CD4-positive, alpha-beta T cell treated with Interleukin-21 for 1 hour (primary cell): Measurements from ENCODE around the gene DRC7.
A peak's percentile ranks its signal among the peaks of the same experiment; 100 is the strongest.
"Not testable (repeated sequence)": the region's sequence is repeated elsewhere in the genome, so short reads cannot be mapped to it uniquely, and the experiment has no call there.

Source experiments
- DNase-seq: peaks from one replicate; pipeline ENCODE4 v3.0.0-alpha.2; 2020

The DRC7 gene

DNA sequence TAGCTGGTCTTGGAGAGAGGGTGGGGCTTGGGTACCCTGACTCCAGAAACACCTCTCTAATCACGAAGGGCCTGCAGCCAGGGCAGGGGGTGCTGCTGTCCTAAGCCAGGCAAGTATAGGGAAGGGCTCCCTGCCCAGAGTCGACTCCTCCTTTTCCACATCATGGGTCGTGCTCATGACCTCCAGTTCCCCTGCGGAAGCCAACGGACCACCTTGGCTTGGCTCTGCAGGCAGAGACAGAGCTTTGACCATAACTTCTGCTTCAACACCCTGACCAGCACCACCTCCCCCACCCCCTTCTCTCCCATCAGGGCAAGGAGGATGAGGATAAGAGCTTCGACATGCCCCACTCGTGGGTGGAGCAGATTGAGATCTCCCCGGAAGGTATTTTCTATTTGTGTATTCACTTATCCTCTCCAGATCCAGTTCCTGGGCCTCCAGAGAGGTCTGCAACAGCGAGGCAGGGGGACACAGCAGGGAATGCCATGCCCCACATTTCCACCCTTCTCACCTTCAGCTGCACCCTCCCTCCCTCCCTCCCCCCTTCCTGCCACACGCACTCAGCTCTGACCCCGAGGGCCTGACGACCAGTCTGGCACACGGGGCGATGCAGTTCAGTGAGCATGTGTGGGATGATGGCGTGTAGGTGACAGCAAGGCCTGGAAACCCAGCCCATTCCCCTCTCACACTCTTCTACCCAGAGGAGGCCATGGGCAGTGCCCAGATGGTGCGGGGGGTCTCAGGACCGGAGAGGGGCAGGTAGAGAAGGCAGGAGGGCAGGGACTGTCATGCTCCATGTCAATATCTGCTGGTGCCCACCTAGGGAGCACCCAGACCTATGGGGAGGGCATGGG, 27.0 kb downstream of the DRC7 start:
- DNase-seq: no peak

DNA sequence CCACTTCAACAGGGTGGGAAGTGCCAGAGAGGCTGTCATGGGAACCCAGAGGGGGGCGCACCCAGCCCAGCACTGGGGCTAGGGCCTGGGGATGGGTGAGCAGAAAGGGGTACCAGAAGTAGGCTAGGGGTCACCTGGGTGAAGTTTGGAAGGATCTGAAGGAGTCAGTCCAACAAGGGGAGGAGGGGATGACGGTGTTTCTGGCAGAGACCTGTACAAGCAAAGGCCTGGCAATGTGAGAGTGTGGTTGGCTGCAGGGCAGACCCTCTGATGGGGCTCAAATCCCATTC, 27.5 kb downstream of the DRC7 start:
- DNase-seq: no peak

DNA sequence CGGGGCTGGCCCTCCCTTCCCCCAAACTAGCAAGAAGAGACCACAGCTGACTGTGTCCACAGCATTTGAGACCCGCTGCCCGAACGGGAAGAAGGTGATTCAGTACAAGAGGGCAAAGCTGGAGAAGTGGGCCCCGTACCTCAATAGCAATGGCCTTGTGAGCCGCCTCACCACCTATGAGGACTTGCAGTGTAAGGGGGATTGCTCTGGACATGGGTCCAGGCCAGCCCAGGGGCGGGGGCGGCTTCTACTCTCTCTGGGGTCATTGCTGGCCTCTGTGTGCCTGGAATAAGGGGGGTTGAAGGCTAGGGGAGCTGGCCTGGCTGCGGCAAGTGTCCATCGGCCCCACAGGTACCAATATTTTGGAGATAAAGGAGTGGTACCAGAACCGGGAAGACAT, 28.0 kb downstream of the DRC7 start:
- no peak for DNase-seq

DNA sequence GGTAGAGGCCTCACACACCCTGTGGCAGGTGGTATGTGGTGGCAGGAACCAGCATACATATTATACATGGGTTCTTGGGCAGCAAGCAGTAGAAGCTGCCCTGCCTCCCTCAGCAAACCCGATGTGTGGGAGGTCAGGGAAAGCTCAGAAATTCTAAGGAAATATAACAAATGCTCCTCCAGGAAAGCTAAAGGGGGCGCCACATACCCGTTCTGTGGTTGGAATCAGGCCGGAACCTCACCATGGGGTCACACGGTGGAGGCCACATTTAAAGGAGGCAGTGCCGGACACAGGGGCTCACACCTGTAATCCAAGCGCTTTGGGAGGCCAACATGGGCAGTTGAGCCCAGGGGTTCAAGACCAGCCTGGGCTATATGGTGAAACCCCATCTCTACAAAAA, 28.6 kb downstream of the DRC7 start:
- DNase-seq: no peak

DNA sequence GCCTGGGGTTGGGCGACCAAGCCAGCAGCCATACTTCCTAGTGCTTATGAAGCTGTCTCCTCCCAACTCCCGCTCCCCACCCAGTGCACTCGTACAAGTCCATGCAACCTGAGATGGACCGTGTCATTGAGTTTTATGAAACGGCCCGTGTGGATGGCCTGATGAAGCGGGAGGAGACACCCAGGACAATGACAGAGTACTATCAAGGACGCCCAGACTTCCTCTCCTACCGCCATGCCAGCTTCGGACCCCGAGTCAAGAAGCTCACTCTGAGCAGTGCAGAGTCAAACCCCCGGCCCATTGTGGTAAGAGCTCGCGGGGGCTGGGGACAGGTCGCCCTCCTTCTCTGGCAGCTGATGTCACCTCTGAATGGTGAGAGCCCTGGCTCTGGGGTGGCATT, 29.9 kb downstream of the DRC7 start:
- no peak for DNase-seq

DNA sequence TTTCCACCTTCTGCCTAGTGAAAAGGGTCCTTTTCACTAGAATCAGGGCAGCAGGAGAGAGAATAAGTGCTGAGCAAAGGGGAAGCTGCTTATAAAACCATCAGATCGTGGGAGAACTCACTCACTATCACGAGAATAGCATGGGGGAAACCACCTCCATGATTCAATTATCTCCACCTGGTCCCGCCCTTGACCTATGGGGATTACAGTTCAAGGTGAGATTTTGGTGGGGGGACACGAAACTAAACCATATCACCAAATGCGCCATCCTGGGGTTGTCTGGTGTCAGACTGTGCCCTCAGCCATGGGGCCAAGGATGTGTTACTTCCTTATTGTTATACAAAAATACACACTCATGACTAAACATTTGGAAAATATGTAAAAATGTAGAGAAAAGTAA, 30.5 kb downstream of the DRC7 start:
- DNase-seq: no peak

DNA sequence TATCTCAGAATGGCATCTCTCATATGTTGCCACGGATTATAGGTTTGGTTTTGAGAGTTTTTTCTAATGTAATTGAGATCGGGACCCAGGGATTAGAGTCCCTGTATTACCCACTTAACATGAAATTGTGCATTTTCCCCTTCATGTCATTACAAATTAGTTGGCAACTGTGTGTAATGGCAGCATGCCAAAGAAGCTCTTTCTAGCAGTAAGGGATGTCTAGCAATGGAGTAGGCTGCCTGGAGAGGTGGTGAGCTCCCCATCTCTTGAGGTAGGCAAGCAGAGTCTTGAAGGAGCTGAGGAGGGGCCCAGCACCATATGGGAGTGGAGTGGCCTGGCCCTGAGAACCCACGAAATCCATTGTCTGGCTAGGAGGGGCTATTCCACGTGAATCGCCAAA, 30.9 kb downstream of the DRC7 start:
- DNase-seq: no peak

DNA sequence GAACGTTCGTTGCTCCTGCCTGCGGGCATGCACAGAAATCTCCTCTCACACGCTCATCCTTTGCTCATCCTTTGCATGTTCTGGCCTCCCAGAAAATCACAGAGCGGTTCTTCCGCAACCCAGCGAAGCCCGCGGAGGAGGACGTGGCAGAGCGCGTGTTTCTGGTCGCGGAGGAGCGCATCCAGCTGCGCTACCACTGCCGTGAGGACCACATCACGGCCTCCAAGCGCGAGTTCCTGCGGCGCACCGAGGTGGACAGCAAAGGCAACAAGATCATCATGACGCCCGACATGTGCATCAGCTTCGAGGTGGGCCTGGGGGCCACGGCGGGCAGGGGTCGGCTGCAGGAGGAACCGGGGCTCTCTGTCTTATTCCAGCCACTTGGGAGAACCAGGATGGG, 31.4 kb downstream of the DRC7 start:
- no peak for DNase-seq

DNA sequence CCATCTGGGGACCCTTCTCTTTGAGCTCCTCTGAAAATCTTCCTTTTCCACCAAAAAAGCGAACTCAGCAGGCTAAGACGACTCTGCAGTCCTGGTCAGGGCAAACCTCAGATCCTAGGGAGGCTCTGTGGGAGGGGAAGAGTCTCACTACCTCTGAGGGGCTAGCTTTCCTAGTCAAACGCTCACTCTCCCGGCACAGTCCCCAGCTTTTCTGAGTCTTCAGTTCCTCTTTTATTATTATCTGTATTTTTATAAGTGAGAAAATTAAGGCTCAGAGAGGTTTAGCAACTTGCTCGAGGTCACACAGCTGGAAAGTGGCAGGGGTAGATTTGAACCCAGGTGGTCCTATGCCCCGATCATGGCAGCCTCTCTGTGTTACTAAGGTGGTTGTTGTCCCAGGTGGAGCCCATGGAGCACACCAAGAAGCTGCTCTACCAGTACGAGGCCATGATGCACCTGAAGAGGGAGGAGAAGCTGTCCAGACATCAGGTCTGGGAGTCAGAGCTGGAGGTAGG, 31.9 kb downstream of the DRC7 start:
- DNase-seq: no peak

DNA sequence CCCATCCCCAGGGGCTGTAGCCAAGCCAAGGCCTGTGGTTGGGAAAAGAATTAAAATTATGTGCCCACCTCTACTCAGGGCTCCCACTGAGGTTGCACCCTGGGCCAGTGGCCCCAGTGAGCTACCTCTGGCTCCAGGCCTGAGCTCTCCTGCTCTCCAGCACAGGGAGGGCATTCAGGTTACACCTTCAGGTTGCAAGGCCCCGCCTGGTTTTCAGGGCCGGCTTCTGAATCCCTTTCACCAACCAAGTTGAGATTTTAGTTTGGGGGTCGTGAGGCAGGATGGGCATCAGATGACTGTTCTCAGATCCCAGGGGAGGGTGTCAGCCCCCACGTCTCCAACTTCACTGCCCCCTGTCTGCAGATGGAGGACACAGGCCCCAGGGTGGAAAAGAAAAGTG, 33.0 kb downstream of the DRC7 start:
- DNase-seq: no peak

DNA sequence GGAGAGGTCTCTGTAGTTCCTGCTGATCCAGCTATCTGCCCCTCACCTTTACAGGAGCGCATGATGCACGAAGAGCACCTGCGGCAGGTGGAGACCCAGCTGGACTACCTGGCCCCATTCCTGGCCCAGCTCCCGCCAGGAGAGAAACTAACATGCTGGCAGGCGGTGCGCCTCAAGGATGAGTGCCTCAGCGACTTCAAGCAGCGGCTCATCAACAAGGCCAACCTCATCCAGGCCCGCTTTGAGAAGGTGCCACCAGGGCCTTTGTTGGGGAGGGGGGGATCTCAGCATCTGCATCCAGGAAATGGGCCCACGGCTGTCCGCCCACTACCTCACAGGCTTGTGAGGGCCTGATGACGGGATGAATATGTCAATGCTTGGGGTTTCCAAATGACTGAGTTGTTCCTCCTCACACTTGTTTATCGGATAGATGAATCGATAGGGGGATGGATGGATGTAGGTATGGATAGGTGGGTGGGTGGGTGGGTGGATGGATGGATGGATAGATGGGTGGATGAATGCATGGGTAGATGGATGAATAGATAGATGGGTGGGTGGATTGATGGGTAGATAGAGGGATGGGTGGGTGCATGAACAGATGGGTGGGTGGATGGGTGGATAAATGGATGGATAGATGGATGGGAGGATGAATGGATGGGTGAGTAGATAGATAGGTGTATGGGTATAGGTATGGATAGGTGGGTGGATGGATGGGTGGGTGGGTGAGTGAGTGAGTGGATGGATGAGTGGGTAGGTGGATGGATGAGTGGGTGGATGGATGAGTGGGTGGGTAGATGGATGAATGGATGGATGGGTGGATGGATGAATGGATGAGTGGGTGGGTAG, 34.0 kb downstream of the DRC7 start:
- no peak for DNase-seq

DNA sequence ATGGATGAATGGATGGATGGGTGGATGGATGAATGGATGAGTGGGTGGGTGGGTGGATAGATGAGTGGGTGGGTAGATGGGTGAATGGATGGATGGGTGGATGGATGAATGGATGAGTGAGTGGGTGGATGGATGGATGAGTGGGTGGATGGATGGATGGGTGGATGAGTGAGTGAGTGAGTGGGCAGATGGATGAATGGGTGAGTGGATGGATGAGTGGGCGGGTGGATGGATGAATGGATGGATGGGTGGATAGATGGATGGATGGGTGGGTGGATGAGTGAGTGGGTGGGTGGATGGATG, 34.5 kb downstream of the DRC7 start:
- no peak for DNase-seq

DNA sequence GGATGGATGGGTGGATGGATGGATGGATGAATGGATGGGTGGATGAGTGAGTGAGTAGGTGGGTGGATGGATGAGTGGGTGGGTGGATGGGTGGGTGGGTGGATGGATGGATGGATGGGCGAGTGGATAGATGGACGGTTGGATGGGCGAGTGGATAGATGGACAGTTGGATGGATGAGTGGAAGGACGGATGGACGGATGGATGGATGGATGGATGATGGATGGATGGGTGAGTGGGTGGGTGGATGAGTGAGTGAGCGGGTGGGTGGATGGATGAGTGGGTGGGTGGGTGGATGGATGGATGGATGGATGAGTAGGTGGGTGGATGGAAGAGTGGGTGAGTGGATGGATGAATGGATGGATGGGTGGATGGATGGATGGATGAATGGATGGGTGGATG, 35.2 kb downstream of the DRC7 start:
- DNase-seq: not testable (repeated sequence)

DNA sequence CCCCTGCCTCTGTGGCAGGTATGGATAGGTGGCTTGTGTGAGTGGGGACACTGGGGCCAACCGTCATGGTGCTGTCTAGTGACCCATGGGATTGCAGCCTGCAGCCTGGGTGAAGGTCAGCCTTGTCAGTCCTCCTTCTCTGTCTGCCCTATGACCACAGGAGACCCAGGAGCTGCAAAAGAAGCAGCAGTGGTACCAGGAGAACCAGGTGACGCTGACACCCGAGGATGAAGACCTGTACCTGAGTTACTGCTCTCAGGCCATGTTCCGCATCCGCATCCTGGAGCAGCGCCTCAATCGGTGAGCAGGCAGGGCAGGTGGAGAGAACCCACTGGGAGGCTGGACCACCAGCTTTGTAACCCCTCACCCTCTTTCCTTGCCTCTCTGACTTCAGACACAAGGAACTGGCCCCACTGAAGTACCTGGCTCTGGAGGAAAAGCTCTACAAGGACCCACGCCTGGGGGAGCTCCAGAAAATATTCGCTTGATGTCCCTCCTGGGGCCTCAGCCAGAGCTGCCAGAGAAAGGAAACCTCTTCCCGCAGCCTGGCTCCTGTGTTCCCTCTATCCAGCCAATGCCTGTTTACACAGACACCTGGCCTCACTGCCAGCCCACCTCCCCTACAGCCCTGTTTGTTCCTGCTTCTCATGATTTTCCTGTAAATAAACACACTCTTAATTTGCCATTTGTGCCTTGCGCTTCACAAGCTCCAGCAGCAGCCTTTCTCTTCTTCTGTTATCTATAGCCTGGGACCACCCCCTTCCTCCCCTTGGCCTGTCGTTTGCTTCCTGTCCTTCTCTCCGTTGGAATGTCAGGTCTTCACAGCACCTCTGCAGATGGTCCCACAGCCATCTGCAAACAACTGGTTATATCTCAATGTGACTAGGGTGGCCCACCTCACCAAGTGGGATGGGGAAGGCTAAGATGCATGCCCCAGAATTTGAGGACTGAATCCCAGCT, 36.4 kb downstream of the DRC7 start:
- no peak for DNase-seq

DNA sequence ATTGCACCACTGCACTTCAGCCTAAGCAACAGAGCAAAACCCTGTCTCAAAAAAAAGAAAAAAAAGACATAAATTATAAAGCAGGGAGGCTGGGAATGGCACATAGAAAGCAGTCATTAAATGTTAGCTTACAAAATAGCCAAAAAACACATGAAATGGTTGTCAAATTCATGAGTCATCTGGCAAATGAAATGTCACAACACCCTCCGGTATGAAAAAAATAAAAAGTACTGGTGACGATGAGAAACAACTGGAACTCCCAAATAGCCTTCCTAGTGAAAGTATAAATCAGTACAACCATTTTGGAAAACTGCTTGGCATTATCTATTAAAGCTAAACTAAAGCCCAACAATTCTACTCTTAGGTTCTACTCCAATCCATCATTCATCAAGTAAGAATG, 37.4 kb downstream of the DRC7 start:
- no peak for DNase-seq

DNA sequence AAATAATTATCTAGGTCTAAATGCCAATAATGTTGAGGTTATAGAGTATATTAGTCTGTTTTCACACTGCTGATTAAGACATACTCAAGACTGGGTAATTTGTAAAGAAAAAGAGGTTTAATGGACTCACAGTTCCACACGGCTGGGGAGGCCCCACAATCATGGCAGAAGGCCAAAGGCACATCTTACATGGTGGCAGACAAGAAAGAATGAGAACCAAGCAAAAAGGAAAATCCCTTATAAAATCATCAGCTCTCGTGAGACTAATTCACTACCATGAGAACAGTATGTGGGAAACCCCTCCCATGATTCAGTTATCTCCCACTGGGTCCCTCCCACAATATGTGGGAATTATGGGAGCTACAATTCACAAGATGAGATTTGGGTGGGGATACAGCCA, 38.1 kb downstream of the DRC7 start:
- no peak for DNase-seq

DNA sequence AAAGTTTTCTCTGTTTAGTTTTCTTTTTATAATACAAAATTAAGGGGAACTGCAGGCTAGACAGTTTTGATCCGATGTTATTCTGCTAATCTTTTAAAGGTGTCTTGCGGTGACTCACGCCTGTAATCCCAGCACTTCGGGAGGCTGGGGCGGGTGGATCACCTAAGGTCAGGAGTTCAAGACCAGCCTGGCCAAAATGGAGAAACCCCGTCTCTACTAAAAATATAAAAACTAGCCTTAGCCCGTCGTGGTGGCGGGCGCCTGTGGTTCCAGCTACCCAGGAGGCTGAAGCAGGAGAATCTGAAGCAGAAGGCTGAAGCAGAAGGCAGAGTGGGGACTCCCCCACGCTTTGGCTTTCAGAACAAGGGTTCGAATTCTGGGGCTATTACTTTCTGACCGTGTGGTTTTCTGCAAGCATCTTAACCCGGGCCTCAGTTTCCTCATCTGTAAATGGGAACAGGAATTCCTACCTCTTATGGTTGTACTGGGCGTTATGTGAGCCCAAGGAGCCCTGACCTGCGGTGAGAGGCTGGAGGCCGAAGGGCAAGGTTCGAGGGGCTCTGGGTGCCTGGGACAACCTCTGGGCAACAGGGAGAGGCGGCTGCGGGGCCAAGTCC, 39.8 kb downstream of the DRC7 start:
- no peak for DNase-seq

DNA sequence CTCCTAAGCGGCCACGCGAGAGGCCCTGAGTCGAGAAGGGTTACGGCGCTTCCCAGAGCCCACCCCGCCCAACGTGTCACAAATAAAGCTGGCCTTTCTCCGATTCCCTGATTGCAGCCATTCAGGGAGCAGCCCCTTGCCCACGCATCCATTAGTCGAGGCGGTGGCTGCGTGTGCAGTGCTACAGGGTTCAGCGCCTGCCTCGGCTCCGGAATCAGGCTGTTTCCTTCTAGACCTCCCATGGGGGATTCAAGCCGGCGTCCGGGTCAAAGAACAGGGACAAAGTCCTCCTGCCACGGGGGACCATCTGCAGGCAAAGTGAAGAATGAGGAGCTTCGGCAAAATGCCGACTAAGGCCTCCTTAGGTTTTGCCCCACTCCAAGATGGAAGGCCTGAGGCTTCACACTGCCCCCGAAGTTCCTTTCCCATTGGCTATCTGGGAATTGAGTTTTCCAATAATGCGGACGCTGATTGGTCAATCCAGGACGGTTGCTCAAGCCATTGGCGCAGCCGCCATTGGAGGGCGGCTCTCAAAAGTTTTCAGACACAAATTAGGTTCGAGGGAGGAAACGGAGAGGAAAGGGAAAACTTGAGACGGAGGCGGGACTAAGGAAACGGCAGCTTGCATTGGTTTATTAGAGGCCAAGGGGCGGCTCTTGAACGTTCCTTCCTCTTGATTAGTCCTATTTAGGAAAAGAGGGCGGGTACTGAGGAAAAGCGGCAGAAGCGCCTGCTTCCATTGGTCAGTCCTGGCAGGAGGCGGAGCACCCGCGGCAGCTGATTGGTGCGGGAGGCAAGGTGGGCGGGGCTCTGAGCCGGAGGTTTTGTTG, 40.5 kb downstream of the DRC7 start:
- peak; percentile 100 for DNase-seq

DNA sequence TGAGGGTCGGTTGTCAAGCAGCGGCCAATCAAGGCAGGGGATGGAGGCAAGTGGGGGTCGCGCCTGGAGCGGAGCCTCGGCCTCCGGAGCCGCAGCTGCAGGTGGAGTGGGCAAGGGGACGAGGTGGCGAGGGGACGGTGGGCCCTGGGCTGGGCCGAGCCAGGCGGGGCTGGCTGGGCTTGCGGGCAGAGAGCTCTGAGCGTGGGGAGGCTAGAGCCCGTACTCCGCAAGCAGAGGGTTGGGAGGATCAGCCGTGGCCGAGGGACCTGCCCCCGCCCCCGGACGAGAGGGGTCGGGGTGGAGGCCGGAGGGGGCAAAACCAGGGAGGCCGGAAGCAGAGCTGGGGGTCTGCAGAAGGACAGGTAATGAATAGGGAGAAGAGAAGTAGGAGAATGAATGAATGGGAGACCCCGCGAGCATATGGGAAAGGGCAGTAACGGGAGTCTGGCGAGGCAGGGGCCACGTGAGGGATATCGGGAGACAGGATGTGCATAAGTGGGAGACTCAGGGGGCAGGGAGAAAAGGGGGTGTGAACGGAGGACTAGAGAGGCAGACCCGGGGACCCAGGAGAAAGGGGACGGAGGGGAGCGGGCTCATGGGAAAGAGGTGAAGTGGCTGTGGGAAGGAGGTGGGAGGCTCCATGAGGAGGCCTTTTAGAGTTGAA, 41.3 kb downstream of the DRC7 start, which contains the start of gene KATNB1:
Gene KATNB1, plus strand, starts transcription at position 16 of the 664 bp plus-strand sequence. CDS start 1,474 bp downstream, outside the sequence.
- DNase-seq: no peak

DNA sequence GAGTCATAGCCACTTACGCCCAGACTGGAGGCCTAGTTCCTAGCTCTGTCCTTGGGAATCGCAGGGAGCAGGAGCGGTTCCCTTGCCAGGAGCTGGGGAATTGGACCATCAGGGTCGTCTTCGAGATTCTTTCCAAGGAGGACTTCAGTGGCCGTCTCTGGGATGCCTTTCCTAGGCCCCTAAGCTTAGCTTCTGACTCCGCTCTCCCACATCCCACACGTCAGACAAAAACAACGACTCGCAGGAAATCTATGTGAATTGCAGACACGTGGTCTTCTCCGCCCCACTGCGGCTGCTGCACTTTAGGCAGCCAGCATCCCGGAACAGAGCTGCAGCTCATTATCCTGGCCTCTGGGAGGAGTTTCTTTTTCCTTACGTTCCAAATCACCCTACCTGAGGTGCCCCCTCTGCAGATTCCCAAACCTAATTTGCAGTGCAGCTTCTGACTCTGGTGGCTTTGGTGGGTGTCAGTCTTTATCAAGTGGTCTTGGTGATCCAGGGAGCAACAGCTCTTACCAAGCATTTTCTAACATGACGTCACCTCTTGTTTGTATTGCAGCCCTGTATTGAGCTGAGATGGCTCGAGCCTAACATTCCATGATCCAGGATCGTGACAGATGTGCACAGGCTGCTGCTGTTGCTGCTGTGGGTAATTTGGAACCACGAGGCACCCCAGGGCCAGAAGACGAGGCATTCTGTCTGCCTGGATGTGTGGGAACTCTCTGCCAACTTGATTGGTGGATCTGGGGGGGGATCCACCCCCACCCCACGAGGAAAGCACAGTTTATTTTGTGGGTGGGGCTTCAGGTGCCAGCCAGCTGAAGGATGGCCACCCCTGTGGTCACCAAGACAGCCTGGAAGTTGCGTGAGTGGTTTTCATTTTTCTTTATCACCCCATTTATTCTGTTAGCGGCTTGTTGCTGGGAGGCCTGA, 42.1 kb downstream of the DRC7 start:
- DNase-seq: peak; percentile 55
